Activated CD8-positive, alpha-beta T cell treated with anti-CD3 and anti-CD28 coated beads, Interleukin-2, amount 10 ng/mL, durations not matched to agents 7 days and 5 days (primary cell): ENCODE results near the gene RMRP. TPM values are rescaled to one million over a fixed set of nuclear protein-coding genes. Genes with fewer than 3 reads are reported as not detected.

Experiments
- ATAC-seq: fragments of 150-1000 bp; cut with Tn5 transposase; one replicate; pipeline ENCODE4 v1.10.0; 2021; ENCODE audit warnings: moderate library complexity
- CTCF ChIA-PET: fragments of 350-600 bp; sonication (Branson Sonifier 250); formaldehyde crosslinking; loops from one replicate; lab custom pipeline; 2021; ENCODE audit warnings: antibody characterized with exemption; lab: Charles Lee
- POLR2A ChIA-PET: fragments of 350-600 bp; sonication (Branson Sonifier 250); formaldehyde crosslinking; loops from one replicate; lab custom pipeline; 2021; ENCODE audit warnings: antibody characterized with exemption; lab: Charles Lee
- DNase-seq: peaks from one replicate; pipeline ENCODE4 v3.0.0-alpha.2; 2020
- H3K27ac Mint-ChIP-seq: one replicate; pipeline ENCODE4 v1.8.0; 2021; ENCODE audit warnings: mild to moderate bottlenecking, mixed read lengths
- H3K27me3 Mint-ChIP-seq: one replicate; pipeline ENCODE4 v1.8.0; 2021; ENCODE audit warnings: low read depth, mixed read lengths
- H3K36me3 Mint-ChIP-seq: one replicate; pipeline ENCODE4 v1.8.0; 2021; ENCODE audit warnings: low read depth, mixed read lengths
- H3K4me1 Mint-ChIP-seq: one replicate; pipeline ENCODE4 v1.8.0; 2021; ENCODE audit warnings: low read depth, mixed read lengths
- H3K4me3 Mint-ChIP-seq: one replicate; pipeline ENCODE4 v1.8.0; 2021; ENCODE audit warnings: mild to moderate bottlenecking, mixed read lengths
- H3K9me3 Mint-ChIP-seq: one replicate; pipeline ENCODE4 v1.8.0; 2022; ENCODE audit warnings: mixed read lengths; ENCODE audit not compliant: insufficient read depth
- total RNA-seq, 2 experiments: library from RNA; stranded (reverse); gene quantifications; one replicate each; pipeline ENCODE4 v1.2.3, GENCODE V29; 2021

RMRP gene
- total RNA-seq, 2 experiments from 2014 or later: 7,126 to 12,592 TPM

DNA sequence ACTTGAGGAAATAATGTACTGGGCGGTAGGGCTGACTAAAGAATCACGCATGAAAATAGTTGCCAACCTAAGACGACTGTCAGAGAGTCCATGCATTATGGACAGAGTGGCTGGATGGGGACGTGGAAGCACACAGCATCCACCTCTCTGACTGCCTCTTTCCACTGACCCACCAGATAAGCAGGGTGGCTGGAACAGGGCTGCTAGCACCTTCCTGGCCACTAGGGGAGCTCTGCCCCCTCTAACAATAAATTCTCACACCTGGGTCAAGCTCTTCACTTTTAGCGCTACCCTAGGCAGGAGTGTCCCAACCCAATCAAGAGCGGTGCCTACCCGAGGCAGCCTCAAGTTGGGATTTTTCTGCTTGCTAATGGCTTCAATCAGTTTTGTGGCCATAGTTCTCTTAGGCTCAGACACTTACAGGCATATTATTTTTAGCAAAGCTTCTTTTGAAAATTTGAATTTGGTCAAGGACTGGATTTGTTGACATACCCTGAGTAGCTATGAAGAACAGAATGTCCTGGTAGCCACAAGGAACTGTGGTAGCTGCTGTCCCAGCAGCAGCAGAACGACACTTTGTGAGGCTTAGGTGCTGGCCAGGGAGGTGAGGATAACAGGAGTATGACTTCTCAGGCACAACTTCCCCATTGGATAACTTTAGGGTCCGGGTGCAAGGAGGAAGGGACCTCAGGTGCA is 38.8 kb upstream of the RMRP start:
- POLR2A ChIA-PET: interaction anchor here (1.0 to 1.6 kb wide), 6 partner anchors 12 to 93 kb away, joined by 3 to 9 read pairs (median 4); partner anchors contain the start of genes CREB3 and TLN1
- peak; percentile 93 for ATAC-seq
- Mint-ChIP-seq H3K9me3 (no peaks in the 10 kb centered on the region), H3K27ac (peak overlapping the region; percentile 52), H3K4me3 (no peak overlapping the region), H3K4me1 (peaks cover 9% of the 10 kb centered on the region), H3K36me3 (peaks cover 5% of the 10 kb centered on the region), H3K27me3 (no peaks in the 10 kb centered on the region)
- CTCF ChIA-PET: interaction anchor here (0.6 to 7.1 kb wide), 41 partner anchors 9 to 594 kb away, joined by 3 to 209 read pairs (median 7); partner anchors contain the start of genes ARHGEF39, CA9, CCDC107 and CD72
- DNase-seq: peak; percentile 70

DNA sequence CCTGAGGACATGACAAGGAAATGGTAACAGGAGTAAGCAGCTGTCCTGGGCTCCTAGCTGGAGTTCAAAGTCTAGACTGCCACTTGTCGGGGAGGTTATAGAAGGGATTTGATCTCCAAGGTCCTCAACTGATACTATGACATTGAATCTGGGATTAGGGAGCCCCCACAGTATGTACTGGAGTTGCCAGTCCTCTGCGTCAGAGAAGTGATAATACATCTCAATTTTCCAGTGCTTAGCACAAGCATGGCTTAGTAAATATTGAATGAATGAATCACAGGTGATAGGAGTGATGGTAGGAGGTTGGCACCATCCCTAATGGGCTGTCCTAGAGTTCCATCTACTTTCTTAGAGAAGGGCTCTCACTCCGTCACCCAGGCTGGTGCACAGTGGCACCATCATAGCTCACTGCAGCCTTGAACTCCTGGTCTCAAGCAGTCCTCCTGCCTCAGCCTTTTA is 38.2 kb upstream of the RMRP start:
- no peak for ATAC-seq
- no peak for DNase-seq
- H3K27me3 Mint-ChIP-seq: no peaks in the 10 kb centered on the region
- H3K9me3 Mint-ChIP-seq: no peaks in the 10 kb centered on the region
- peak overlapping the region; percentile 32 for H3K27ac Mint-ChIP-seq
- H3K36me3 Mint-ChIP-seq: peaks cover 5% of the 10 kb centered on the region
- no peak overlapping the region for H3K4me3 Mint-ChIP-seq
- ChIA-PET POLR2A (interaction anchor here (1.0 to 1.6 kb wide), 6 partner anchors 11 to 92 kb away, joined by 3 to 9 read pairs (median 4); partner anchors contain the start of genes CREB3 and TLN1), CTCF (interaction anchor here (0.6 to 7.1 kb wide), 39 partner anchors 8 to 593 kb away, joined by 3 to 209 read pairs (median 8); partner anchors contain the start of genes ARHGEF39, CA9, CCDC107 and CD72)
- peaks cover 16% of the 10 kb centered on the region for H3K4me1 Mint-ChIP-seq

DNA sequence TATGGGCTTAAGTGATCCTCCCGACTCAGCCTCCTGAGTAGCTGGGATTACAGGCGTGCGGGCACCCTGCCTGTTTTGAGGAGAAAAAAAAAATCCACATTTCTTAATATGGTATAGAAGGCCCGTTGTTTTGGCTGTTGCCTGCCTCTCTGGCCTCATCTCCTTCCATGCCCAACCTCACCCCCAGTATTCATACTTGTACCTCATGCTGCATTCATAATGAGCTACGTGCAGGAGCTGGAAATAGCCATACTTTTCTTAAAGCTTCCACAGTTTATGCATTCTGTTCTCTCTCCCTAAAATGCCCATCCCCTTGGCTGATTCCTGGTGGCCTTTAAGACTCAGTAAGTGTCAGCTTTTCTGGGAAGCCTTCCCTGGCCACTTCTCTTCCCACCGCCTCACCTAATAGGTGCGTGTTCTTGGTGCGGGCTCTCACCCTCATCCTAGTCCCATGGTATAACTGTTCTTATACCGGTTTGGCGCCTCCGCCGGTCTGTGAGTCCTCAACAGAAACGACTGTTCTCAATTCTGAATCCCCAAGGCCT is 34.0 kb upstream of the RMRP start:
- ATAC-seq (no peak), DNase-seq (no peak)
- H3K27ac Mint-ChIP-seq: no peak overlapping the region
- peaks cover 37% of the 10 kb centered on the region for H3K4me1 Mint-ChIP-seq
- ChIA-PET POLR2A (interaction anchor here (0.9 to 1.2 kb wide), 3 partner anchors 8 to 35 kb away, joined by 3 to 4 read pairs (median 3); no protein-coding TSS in a partner anchor), CTCF (interaction anchor here (1.1 to 3.0 kb wide), 5 partner anchors 34 to 88 kb away, joined by 5 to 11 read pairs (median 6); partner anchors contain the start of genes CCDC107 and RMRP)
- H3K36me3 Mint-ChIP-seq: peaks cover 5% of the 10 kb centered on the region
- H3K4me3 Mint-ChIP-seq: peak overlapping the region; percentile 45
- no peaks in the 10 kb centered on the region for H3K9me3 Mint-ChIP-seq
- no peaks in the 10 kb centered on the region for H3K27me3 Mint-ChIP-seq

DNA sequence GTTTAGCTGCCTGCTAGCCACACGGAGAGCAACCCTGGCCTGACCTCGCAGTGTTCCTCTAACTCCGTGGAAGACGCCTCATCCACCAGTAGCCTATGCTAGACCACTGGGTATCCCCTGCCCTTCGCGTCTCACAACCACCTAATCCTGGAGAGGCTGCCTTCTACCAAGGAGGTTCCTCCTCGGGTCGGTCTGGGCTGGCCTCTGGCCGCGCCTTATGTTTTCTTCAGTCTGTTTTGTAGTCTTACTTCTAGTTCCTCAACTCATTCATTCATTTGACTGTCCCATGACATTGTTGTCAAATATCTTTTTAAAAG is 33.5 kb upstream of the RMRP start:
- peaks cover 35% of the 10 kb centered on the region for H3K4me1 Mint-ChIP-seq
- peak overlapping the region; percentile 67 for H3K27ac Mint-ChIP-seq
- CTCF ChIA-PET: interaction anchor here (0.8 to 4.1 kb wide), 9 partner anchors 10 to 91 kb away, joined by 3 to 11 read pairs (median 6); partner anchors contain the start of genes CCDC107 and RMRP
- H3K36me3 Mint-ChIP-seq: peaks cover 5% of the 10 kb centered on the region
- H3K9me3 Mint-ChIP-seq: no peaks in the 10 kb centered on the region
- POLR2A ChIA-PET: interaction anchor here (0.9 to 1.2 kb wide), 3 partner anchors 33 to 42 kb away, joined by 3 to 4 read pairs (median 3); no protein-coding TSS in a partner anchor
- ATAC-seq: peak; percentile 38
- DNase-seq: no peak
- H3K4me3 Mint-ChIP-seq: peak overlapping the region; percentile 77
- no peaks in the 10 kb centered on the region for H3K27me3 Mint-ChIP-seq

DNA sequence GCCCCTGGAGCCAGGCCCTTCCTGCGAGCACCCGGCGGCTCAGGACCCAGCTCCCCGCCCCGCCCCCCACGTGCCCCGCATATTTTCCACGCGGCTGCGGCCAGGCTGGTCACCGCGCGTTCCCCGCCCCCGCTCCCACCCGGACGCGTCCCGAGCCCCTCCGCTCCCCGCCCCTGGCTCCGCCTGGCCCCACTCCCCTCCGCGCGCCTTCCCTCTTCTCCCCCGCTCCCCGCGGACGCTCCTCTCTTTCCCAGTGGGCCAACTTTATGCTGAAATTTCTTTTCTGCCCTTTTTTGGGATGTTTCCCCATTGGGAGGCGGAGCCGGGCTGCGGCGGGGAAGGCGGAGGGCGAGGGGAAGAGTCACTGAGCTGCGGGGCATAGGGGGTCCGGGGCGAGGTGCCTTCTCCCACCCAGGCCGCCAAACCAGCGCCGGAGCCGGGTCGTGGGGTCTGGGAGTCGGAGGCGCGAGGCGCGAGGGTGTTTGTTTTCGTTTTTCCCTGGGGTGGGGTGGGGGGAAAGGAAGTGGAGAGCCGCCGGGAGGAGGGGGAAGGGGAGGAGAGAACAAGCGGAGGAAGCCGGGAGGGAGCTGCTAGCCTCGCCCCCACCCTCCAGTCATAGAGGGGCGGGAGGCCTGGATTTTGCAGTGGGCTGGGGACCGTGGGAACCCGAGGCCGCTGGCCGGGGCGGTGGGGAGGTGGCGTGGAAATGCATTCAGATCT is 33.0 kb upstream of the RMRP start:
- Mint-ChIP-seq H3K4me3 (peak overlapping the region; percentile 77), H3K27me3 (no peaks in the 10 kb centered on the region), H3K27ac (peak overlapping the region; percentile 67), H3K9me3 (no peaks in the 10 kb centered on the region), H3K36me3 (peaks cover 3% of the 10 kb centered on the region), H3K4me1 (peaks cover 34% of the 10 kb centered on the region)
- ATAC-seq (peak; percentile 63), DNase-seq (peak; percentile 39)
- ChIA-PET POLR2A (interaction anchor here (0.9 to 1.4 kb wide), 5 partner anchors 26 to 41 kb away, joined by 3 to 4 read pairs (median 3); partner anchors contain the start of genes ARHGEF39 and SIT1), CTCF (interaction anchor here (0.8 to 4.1 kb wide), 7 partner anchors 10 to 91 kb away, joined by 3 to 11 read pairs (median 6); no protein-coding TSS in a partner anchor)

DNA sequence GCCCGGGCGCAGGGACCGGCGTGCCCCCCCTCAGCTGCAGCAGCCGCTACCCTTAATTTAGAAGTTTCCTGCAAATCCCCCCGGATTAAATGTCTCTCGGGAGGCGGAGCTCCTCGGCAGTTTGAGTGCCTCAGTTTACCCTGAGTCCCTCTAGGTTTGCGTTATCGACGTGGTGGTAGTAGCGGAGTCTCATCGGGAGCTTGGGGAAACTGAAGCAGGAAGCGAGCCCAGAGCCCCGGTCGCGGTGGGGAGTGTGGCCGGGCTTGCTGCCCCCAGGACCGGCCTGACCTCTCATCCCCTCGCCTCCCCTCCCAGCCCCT is 32.4 kb upstream of the RMRP start:
- Mint-ChIP-seq H3K27me3 (no peaks in the 10 kb centered on the region), H3K27ac (peak overlapping the region; percentile 61), H3K9me3 (no peaks in the 10 kb centered on the region), H3K4me3 (peak overlapping the region; percentile 77), H3K4me1 (peaks cover 34% of the 10 kb centered on the region), H3K36me3 (no peaks in the 10 kb centered on the region)
- CTCF ChIA-PET: interaction anchor here (1.1 to 4.1 kb wide), 5 partner anchors 11 to 79 kb away, joined by 3 to 11 read pairs (median 6); no protein-coding TSS in a partner anchor
- DNase-seq (no peak), ATAC-seq (no peak)
- POLR2A ChIA-PET: interaction anchor here (0.9 to 1.4 kb wide), 3 partner anchors 25 to 41 kb away, joined by 3 read pairs; partner anchors contain the start of genes ARHGEF39 and SIT1

DNA sequence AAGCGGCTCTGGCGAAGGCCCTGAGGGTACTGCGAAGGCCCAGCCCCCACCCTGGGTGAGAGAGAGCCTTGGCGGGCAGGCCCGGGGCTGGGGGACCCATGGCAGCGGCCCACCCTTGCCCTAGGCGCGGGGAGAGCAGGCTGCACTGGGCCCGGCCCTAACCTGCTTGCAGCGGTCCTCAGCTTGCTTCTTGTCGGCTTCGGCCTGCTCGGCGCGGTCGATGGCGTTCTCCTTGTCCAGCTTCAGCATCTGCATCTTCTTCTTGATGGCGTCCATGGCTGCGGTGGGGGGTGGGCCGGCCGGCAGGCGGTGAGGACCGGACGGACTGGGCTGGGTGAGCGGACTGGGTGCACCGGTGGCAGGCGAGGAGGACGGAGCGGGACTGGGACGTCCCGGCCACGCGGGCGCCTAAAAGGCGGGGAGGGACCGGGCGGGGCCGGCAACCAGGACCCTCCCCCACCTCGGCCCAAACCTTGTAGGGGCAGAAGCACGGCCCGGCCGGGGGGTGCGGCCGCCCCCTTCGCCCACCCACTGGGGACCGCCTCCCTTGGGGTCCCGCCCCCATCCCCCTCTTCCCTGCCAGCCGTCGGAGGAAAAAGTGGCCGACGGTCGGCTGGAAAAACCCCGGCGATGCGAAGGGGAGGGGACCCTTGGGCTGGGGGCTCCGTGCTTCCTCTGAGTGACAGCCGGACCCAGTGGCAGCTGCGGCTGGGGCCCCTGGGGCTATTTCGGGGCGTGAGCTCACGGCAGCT is 31.9 kb upstream of the RMRP start, which contains the start of gene TPM2:
TSS of gene TPM2 (minus strand) at position 384 of the 752 bp plus-strand sequence. CDS start at position 276, 108 bp downstream.
- CTCF ChIA-PET: interaction anchor here (1.9 to 4.1 kb wide), 4 partner anchors 29 to 78 kb away, joined by 4 to 11 read pairs (median 8); no protein-coding TSS in a partner anchor
- peaks cover 34% of the 10 kb centered on the region for H3K4me1 Mint-ChIP-seq
- no peaks in the 10 kb centered on the region for H3K36me3 Mint-ChIP-seq
- H3K27ac Mint-ChIP-seq: peak within 1 kb of the TSS; percentile 67
- DNase-seq (no peak), ATAC-seq (no peak)
- POLR2A ChIA-PET: interaction anchor here (0.9 to 1.4 kb wide), 2 partner anchors 25 to 39 kb away, joined by 3 read pairs; partner anchors contain the start of genes ARHGEF39 and SIT1
- no peaks in the 10 kb centered on the region for H3K9me3 Mint-ChIP-seq
- no peaks in the 10 kb centered on the region for H3K27me3 Mint-ChIP-seq
- peak within 1 kb of the TSS; percentile 77 for H3K4me3 Mint-ChIP-seq

DNA sequence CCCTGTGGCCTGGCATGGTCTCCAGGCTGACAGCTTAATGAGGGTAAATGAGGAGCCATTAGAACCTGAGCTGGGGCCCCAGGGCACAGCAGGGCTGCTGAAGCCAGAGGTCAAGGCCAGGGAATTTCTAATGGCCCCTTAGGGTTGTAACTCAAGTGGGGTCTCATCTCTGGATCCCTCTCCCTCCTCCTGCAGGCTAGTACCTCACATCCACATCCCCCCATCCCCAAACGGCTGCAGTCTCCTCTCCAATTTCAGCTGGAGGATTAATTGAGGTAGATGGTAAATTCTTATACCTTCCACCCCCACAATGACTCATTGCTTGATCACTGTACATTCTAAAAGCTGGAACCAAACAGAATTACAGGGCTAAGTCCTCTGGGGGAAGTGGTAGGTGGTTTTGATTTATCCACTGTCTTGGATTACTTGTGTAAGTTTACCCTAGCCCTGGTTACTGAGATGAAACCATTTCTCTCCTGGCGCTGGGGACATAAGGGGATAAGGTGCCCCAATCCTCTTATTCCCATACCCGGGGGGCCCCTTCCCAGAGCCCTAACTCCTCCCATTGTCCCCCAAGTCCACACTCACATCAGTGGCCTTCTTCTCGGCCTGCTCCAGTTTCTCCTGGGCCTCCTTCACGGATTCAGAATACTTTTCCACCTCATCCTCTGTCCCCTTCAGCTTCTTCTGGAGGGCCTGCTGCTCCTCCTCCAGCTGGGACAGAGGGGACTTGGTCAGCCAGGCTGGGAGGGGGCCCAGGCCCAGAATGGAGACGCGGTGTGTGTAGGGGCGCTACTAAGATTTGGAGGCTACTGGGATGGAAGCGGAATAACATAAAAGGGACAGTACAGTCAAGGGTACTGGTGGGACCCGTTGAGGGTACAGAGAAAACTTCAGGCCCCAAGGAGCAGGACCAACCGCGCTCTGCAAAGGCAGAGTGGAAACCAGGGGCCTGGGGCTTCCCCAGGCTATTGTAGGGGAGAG is 31.0 kb upstream of the RMRP start:
- H3K36me3 Mint-ChIP-seq: no peaks in the 10 kb centered on the region
- no peak for DNase-seq

DNA sequence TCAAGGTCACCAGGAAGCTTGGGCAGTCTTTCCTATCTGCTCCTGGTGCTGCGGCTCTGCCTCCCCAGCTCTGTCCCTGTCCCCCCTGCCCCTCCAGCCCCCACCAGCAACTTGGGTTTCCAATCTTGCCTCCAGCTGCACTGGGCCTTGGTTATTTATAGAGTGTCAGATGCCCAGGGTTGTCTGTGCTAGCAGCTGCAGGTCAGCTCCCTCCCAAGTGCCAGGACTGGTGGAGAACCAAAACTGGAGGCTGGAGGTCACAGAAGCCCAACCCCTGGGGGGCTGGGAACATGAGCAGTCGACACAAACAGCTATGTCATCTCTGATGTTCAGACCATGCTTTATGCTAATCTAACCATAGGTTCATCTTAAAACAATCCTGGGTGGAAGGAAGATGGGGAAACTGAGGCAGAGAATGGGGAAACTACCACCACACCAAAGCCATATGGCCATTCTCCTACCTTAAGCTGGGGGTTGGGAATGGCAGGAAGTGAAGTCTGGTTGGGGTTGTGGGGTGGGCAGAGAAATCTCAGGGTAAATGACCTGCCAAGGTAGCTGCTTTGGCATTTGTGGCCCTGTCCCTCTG is 30.2 kb upstream of the RMRP start:
- no peaks in the 10 kb centered on the region for H3K27me3 Mint-ChIP-seq
- DNase-seq (no peak), ATAC-seq (no peak)
- H3K4me3 Mint-ChIP-seq: no peak overlapping the region
- H3K36me3 Mint-ChIP-seq: no peaks in the 10 kb centered on the region
- no peak overlapping the region for H3K27ac Mint-ChIP-seq
- CTCF ChIA-PET: interaction anchor here (0.8 to 4.1 kb wide), 13 partner anchors 9 to 84 kb away, joined by 3 to 22 read pairs (median 3); partner anchors contain the start of genes CCDC107 and RMRP
- H3K4me1 Mint-ChIP-seq: peaks cover 34% of the 10 kb centered on the region
- H3K9me3 Mint-ChIP-seq: no peaks in the 10 kb centered on the region
- POLR2A ChIA-PET: interaction anchor here (0.7 kb wide), 1 partner anchor 30 kb away, joined by 3 read pairs; the partner anchor contains the start of genes CCDC107 and RMRP

More for the DNA sequence above, 31.0 kb upstream of the RMRP start:
- CTCF ChIA-PET: interaction anchor here (0.8 to 4.1 kb wide), 12 partner anchors 8 to 84 kb away, joined by 3 to 22 read pairs (median 4); partner anchors contain the start of genes CCDC107 and RMRP
- no peaks in the 10 kb centered on the region for H3K27me3 Mint-ChIP-seq
- no peak for ATAC-seq
- H3K4me3 Mint-ChIP-seq: peak overlapping the region; percentile 39
- peaks cover 34% of the 10 kb centered on the region for H3K4me1 Mint-ChIP-seq
- peak overlapping the region; percentile 55 for H3K27ac Mint-ChIP-seq
- POLR2A ChIA-PET: interaction anchor here (0.7 kb wide), 1 partner anchor 31 kb away, joined by 3 read pairs; the partner anchor contains the start of genes CCDC107 and RMRP
- no peaks in the 10 kb centered on the region for H3K9me3 Mint-ChIP-seq
